Breast epithelium (tissue), 4 donors: ENCODE data around the gene SLC2A11. TPM values are rescaled to one million over a fixed set of nuclear protein-coding genes. Genes with fewer than 3 reads are reported as not detected.
A peak's percentile ranks its signal among the peaks of the same experiment; 100 is the strongest.
"Not testable (repeated sequence)": the region's sequence is repeated elsewhere in the genome, so short reads cannot be mapped to it uniquely, and the experiment has no call there.

Experiments
- DNase-seq, 2 donors: peaks; one replicate each; pipeline ENCODE4 v3.0.0-alpha.2; 2019; ENCODE audit warnings: low spot score in 2 of 2
- H3K27ac ChIP-seq, 2 donors: fragments of 200-600 bp; sonication (generic) in 1 of 2; one replicate each; pipeline ENCODE4 v1.5.1; 2016 to 2019; ENCODE audit warnings: mild to moderate bottlenecking in 1 of 2
- H3K27me3 ChIP-seq, 2 donors: fragments of 200-600 bp; sonication (generic) in 1 of 2; one replicate each; pipeline versions ENCODE4 v1.5.1 to v1.6.0; 2017 to 2019; ENCODE audit warnings: control low read depth in 1 of 2, mild to moderate bottlenecking in 1 of 2
- H3K36me3 ChIP-seq: fragments of 200-600 bp; one replicate; pipeline ENCODE4 v1.5.1; 2019
- H3K4me1 ChIP-seq, 2 donors: fragments of 200-600 bp; sonication (generic); one replicate each; pipeline ENCODE4 v1.5.1; 2016 to 2019; ENCODE audit warnings: control low read depth in 1 of 2
- H3K4me3 ChIP-seq, 3 donors: fragments of 200-600 bp; sonication (generic); 1 replicate in 2 of 3; 2 replicates in 1 of 3; pipeline ENCODE4 v1.5.1; 2016 to 2019; ENCODE audit warnings: mild to moderate bottlenecking in 3 of 3, moderate library complexity in 2 of 3
- H3K9me3 ChIP-seq, 2 donors: fragments of 200-600 bp; sonication (generic) in 1 of 2; one replicate each; pipeline ENCODE4 v1.5.1; 2016 to 2019; ENCODE audit warnings: control low read depth in 1 of 2
- CTCF ChIP-seq, 3 donors: fragments of 450-650 bp; IDR thresholded peaks; one replicate each; pipeline ENCODE4 v1.5.1; 2016 to 2017; ENCODE audit warnings: antibody characterized with exemption in 3 of 3, mild to moderate bottlenecking in 3 of 3, moderate library complexity in 3 of 3
- POLR2A ChIP-seq: fragments of 450-650 bp; IDR thresholded peaks from one replicate; pipeline ENCODE4 v1.6.1; 2016; ENCODE audit warnings: antibody characterized with exemption, mild to moderate bottlenecking, moderate library complexity
- POLR2AphosphoS5 ChIP-seq, 3 donors: sonication (generic); formaldehyde crosslinking; IDR thresholded peaks; one replicate each; pipeline ENCODE4 v1.6.1; 2017; ENCODE audit warnings: antibody characterized with exemption in 3 of 3
- intact Hi-C: fragments of 100-400 bp; cut with DNase I; formaldehyde crosslinking; loops from one replicate; pipeline ENCODE4 v1.15.1; 2023; ENCODE audit warnings: low total_unique reads
- total RNA-seq, 3 donors: library from RNA; depleted of rRNA; stranded (reverse); fragments of >200 nt; gene quantifications; one replicate each; pipeline ENCODE4 v1.1.0, GENCODE V29; 2016

Gene SLC2A11
- total RNA-seq, 3 donors from 2014 or later, result 10.2 to 17.0 (median 13.1) TPM

- Histone ChIP-seq H3K9me3 (no peaks in the 10 kb centered on the region), H3K4me3 (no peak overlapping the region), H3K27me3 (no peaks in the 10 kb centered on the region), H3K36me3 (no peaks in the 10 kb centered on the region), H3K27ac (no peak overlapping the region), H3K4me1 (no peaks in the 10 kb centered on the region)
- TF ChIP-seq POLR2AphosphoS5 (IDR thresholded peaks at IDR 0.05) (no peak), CTCF (IDR thresholded peaks at IDR 0.05) (peak in 1 of 3 donors; percentile 14)
- intact Hi-C loops, result no loop called here
- no peak for DNase-seq
These were observed 4.4 kb downstream of the SLC2A11 start for GRCh38 chr22:23862103-23862502.

GRCh38 chr22:23864499-23865154, 7.0 kb downstream of the SLC2A11 start:
- H3K4me1 ChIP-seq, DNase-seq, H3K4me3 ChIP-seq, H3K36me3 ChIP-seq, H3K27ac ChIP-seq, H3K9me3 ChIP-seq, H3K27me3 ChIP-seq, intact Hi-C loops: not testable (repeated sequence)

GRCh38 chr22:23868580-23868979, 10.9 kb downstream of the SLC2A11 start:
- Histone ChIP-seq H3K9me3 (no peaks in the 10 kb centered on the region), H3K4me1 (no peaks in the 10 kb centered on the region), H3K36me3 (no peaks in the 10 kb centered on the region), H3K27ac (no peak overlapping the region), H3K4me3 (no peak overlapping the region), H3K27me3 (no peaks in the 10 kb centered on the region)
- intact Hi-C loops, result no loop called here
- TF ChIP-seq POLR2A (no peak), CTCF (IDR thresholded peaks at IDR 0.05) (no peak), POLR2AphosphoS5 (IDR thresholded peaks at IDR 0.05) (no peak)
- no peak for DNase-seq

GRCh38 chr22:23874871-23875270, 17.2 kb downstream of the SLC2A11 start:
- no peak overlapping the region for H3K27ac ChIP-seq
- no peak overlapping the region for H3K4me3 ChIP-seq
- DNase-seq, result no peak
- intact Hi-C loops, result no loop called here
- H3K36me3 ChIP-seq, result no peaks in the 10 kb centered on the region
- H3K27me3 ChIP-seq, result no peaks in the 10 kb centered on the region
- TF ChIP-seq POLR2A, result no peak
- TF ChIP-seq CTCF (IDR thresholded peaks at IDR 0.05), result no peak
- TF ChIP-seq POLR2AphosphoS5 (IDR thresholded peaks at IDR 0.05), result no peak
- no peaks in the 10 kb centered on the region for H3K4me1 ChIP-seq
- H3K9me3 ChIP-seq, result no peaks in the 10 kb centered on the region

GRCh38 chr22:23875801-23876200, 18.1 kb downstream of the SLC2A11 start:
- DNase-seq, result no peak
- no peaks in the 10 kb centered on the region for H3K4me1 ChIP-seq
- intact Hi-C loops, result no loop called here
- no peaks in the 10 kb centered on the region for H3K27me3 ChIP-seq
- no peaks in the 10 kb centered on the region for H3K9me3 ChIP-seq
- TF ChIP-seq POLR2AphosphoS5 (IDR thresholded peaks at IDR 0.05) (no peak), POLR2A (no peak), CTCF (IDR thresholded peaks at IDR 0.05) (no peak)
- no peak overlapping the region for H3K27ac ChIP-seq
- no peak overlapping the region for H3K4me3 ChIP-seq
- no peaks in the 10 kb centered on the region for H3K36me3 ChIP-seq

- Histone ChIP-seq H3K9me3 (no peaks in the 10 kb centered on the region), H3K27ac (no peak overlapping the region), H3K27me3 (no peaks in the 10 kb centered on the region), H3K4me3 (no peak overlapping the region), H3K4me1 (no peaks in the 10 kb centered on the region), H3K36me3 (no peaks in the 10 kb centered on the region)
- TF ChIP-seq POLR2AphosphoS5 (IDR thresholded peaks at IDR 0.05), result no peak
- no peak for TF ChIP-seq POLR2A
- no peak for TF ChIP-seq CTCF (IDR thresholded peaks at IDR 0.05)
- intact Hi-C loops, result no loop called here
- DNase-seq, result no peak
These were observed 19.9 kb downstream of the SLC2A11 start for GRCh38 chr22:23877566-23877965.
